HUES64 (cell line): ENCODE results near the gene ADCY5.

Experiments used
- H3K27ac ChIP-seq: 2 replicates; pipeline ENCODE4 v1.7.0; 2013; ENCODE audit warnings: low read depth, low read length, inconsistent platforms
- H3K27me3 ChIP-seq: 2 replicates; pipeline ENCODE4 v1.6.1; 2013; ENCODE audit warnings: mild to moderate bottlenecking, low read length; ENCODE audit not compliant: insufficient read depth
- H3K36me3 ChIP-seq: 2 replicates; pipeline ENCODE4 v1.6.1; 2013; ENCODE audit warnings: mild to moderate bottlenecking, low read length; ENCODE audit not compliant: insufficient read depth
- H3K4me1 ChIP-seq: 2 replicates; pipeline ENCODE4 v1.6.1; 2013; ENCODE audit warnings: mild to moderate bottlenecking, low read length, moderate library complexity; ENCODE audit not compliant: insufficient read depth
- H3K4me3 ChIP-seq: 2 replicates; pipeline ENCODE4 v1.5.1; 2013; ENCODE audit warnings: mild to moderate bottlenecking, low read length, moderate library complexity
- H3K9ac ChIP-seq: 2 replicates; pipeline ENCODE4 v1.6.1; 2013; ENCODE audit warnings: mild to moderate bottlenecking, low read depth, low read length
- H3K9me3 ChIP-seq: 2 replicates; pipeline ENCODE4 v1.6.1; 2013; ENCODE audit warnings: low read depth, low read length; ENCODE audit not compliant: insufficient read depth
- WGBS: fragments of 150-250, 120-280 bp; methylation state at CpG from one replicate; pipeline ENCODE4 v1.1.7; 2013; ENCODE audit warnings: missing lambda C conversion rate; 5-methylcytosine and 5-hydroxymethylcytosine counted together

ADCY5 gene

DNA sequence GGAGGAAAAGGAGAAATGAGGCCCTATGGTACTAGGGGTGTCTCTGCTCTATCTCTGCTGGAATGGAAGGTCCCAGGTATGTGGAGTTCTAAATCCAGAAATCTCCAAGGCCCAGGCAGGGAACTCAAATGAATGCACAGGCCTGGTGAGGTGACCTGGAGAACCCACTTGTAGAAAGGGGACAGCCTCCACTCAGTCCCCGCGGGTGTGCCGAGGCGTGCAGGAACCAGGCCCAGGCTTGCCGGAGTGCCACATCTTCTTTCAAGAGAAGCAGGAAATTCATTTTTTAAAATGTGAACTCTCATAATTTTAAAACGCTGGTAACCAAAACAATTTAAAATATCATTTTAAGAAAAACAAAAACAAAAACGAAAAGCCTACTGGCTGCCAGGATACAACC lies 32.2 kb upstream of the ADCY5 start:
- Histone ChIP-seq H3K4me3 (no peak overlapping the region), H3K27ac (no peak overlapping the region), H3K36me3 (no peaks in the 10 kb centered on the region), H3K4me1 (no peaks in the 10 kb centered on the region), H3K9me3 (no peaks in the 10 kb centered on the region), H3K9ac (no peak overlapping the region), H3K27me3 (no peaks in the 10 kb centered on the region)
- WGBS = 93% methylated on average over 7 of the region's 7 CpGs

DNA sequence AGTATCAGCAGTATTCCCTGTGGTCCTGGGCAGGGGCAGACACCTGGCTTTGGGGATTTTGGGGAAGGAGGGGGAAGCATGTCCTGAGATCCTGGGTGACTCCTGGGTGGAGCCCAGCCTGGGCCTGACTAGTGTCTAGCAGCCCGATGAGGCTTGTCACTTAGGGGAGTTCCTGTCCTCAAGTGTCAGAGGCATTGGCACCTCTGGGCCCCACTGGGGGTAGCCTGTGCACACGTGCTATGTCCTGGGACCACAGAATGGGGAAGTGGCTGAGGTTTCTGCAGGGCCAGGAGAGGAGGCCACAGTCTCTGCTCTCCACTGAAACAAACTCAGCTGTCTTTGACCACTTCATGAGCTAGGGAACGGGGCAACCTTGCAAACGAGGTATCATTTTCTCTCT lies 31.5 kb upstream of the ADCY5 start:
- H3K4me3 ChIP-seq = no peak overlapping the region
- 93% methylated on average over 4 of the region's 4 CpGs for WGBS
- no peaks in the 10 kb centered on the region for H3K4me1 ChIP-seq
- H3K27me3 ChIP-seq = no peaks in the 10 kb centered on the region
- no peak overlapping the region for H3K9ac ChIP-seq
- H3K27ac ChIP-seq = no peak overlapping the region
- H3K9me3 ChIP-seq = no peaks in the 10 kb centered on the region
- no peaks in the 10 kb centered on the region for H3K36me3 ChIP-seq

DNA sequence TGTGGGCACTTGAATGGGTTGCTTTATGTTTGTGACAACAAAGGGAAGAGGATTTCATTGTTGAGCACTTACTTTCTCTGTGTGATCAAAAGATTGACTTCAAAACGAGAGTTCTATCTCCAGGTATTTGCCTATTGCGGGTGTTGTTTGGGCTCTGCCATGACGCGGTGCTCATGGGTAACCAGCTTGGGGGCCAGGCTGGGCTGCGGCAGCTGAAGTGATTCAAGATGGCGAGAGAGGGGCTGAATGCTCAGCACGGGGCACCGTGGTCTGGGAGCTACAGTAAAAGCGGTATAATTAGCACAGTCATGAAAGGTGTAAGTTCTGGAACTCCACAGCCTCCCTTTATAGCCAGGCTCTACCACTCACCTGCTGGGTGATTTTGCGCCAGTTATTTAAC lies 31.0 kb upstream of the ADCY5 start:
- H3K4me3 ChIP-seq = no peak overlapping the region
- H3K27me3 ChIP-seq = 0 out of 2 replicates have a peak, but pooled peaks cover 2% of the 10 kb centered on the region
- no peaks in the 10 kb centered on the region for H3K9me3 ChIP-seq
- no peak overlapping the region for H3K27ac ChIP-seq
- 92% methylated on average over 10 of the region's 10 CpGs for WGBS
- no peaks in the 10 kb centered on the region; the same call in 1 of the 2 replicates for H3K4me1 ChIP-seq
- no peaks in the 10 kb centered on the region for H3K36me3 ChIP-seq
- H3K9ac ChIP-seq = no peak overlapping the region

DNA sequence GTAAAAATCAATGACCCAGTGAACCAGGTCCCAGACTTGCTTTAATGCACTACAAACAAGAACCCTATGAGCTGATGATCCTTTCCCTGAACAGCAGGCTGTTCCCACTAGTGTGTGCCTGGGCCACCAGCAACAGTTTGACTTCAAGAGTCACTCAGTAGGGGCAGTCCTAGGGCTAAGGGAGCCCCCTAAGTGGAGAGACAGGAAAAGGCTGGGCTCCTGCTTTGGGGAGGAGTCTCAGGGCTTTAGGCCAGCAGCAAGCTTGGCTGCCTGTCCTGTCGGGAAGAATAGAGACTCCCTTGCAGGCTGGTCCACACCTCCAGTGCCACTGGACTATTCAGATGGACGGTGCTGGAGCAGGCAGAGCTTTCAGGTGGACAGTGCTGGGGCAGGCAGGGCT lies 29.4 kb upstream of the ADCY5 start:
- no peaks in the 10 kb centered on the region; the same call in 1 of the 2 replicates for H3K4me1 ChIP-seq
- no peak overlapping the region for H3K9ac ChIP-seq
- H3K4me3 ChIP-seq = no peak overlapping the region
- H3K36me3 ChIP-seq = no peaks in the 10 kb centered on the region
- WGBS = 45% methylated on average over 2 of the region's 2 CpGs
- H3K27me3 ChIP-seq = 0 out of 2 replicates have a peak, but pooled peaks cover 2% of the 10 kb centered on the region
- H3K9me3 ChIP-seq = no peaks in the 10 kb centered on the region
- no peak overlapping the region for H3K27ac ChIP-seq

DNA sequence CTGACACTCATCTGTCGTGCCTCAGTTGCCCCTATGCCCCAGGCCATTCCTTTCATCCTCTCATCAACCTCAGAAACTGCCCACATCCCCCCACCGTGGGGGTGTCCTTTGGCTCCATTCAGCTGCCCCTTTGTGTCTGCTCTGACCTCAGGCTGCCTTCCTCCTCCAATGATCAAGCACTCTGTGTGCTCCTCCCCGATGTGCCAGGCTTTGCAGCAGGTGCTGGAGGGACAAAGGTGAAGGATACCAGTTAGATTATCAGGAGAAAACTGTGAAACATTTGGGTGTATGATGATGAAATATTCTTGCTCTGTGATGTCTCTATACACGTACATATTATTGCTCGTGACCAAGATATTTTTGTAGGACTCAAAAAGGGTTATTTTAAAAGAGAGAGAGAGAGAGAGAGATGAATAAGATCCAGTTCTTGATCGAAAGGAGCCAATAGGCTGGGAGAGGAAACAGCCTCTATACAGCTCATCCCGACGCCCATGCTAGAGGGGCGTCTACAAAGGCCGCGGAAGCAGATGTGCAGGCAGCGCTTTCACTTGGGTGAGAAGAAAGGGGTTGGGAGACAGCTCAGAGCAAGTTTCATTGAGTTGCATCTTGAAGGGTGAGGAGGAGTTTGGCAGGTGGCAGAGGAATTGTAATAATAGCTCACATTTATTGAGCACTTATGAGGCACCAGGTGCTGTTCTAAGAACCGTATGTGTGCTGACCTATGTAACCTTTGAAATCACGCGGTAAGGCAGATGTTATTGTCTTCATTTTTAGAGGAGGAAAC lies 28.3 kb upstream of the ADCY5 start:
- 92% methylated on average over 15 of the region's 15 CpGs for WGBS
- no peaks in the 10 kb centered on the region for H3K36me3 ChIP-seq
- H3K27ac ChIP-seq = no peak overlapping the region
- H3K27me3 ChIP-seq = 0 out of 2 replicates have a peak, but pooled peaks cover 2% of the 10 kb centered on the region
- no peak overlapping the region for H3K9ac ChIP-seq
- H3K9me3 ChIP-seq = no peaks in the 10 kb centered on the region
- H3K4me1 ChIP-seq = no peaks in the 10 kb centered on the region; the same call in 1 of the 2 replicates
- H3K4me3 ChIP-seq = no peak overlapping the region

DNA sequence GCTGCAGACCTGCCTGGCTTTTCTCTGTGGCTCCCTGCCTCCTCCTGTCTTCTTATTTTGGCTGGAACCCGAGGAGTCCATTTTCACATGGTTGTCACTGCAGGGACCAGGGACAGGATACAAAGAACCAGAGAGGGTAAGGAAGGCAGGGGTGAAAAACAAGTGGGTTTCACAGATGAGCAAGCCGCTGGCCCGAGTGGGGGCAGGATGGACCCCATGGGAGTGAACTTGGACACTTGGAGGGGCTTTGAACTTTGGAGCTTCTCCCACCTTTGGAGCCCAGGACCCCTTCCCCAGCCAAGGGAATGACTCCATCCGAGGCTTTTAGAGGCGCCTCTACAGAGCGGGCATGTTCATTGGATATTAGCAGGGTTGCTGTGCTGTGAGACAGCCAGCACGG lies 26.9 kb upstream of the ADCY5 start:
- Histone ChIP-seq H3K4me3 (no peak overlapping the region), H3K9me3 (no peaks in the 10 kb centered on the region), H3K4me1 (no peaks in the 10 kb centered on the region; the same call in 1 of the 2 replicates), H3K9ac (no peak overlapping the region), H3K36me3 (no peaks in the 10 kb centered on the region), H3K27me3 (0 out of 2 replicates have a peak, but pooled peaks cover 2% of the 10 kb centered on the region), H3K27ac (no peak overlapping the region)
- 90% methylated on average over 7 of the region's 7 CpGs for WGBS

DNA sequence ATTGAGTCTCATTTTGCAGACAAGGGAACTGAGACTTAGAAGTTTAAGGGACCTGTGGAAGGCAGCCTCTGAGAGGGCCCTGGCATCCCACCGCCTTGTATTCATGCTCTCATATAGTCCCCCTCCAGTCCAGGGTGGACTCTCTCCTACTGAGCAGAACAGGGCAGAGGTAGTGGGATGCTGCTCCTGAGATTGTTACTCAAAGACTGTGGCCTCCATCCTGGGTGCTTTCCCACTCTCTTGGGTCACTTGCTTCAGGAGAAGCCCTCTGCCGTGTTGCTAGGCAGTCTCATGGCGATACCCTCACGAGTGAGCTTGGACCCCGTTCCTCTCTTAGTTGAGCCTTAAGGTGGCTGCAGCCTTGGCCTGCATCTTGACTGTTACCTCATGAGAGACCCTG lies 22.2 kb upstream of the ADCY5 start:
- no peak overlapping the region for H3K27ac ChIP-seq
- 92% methylated on average over 4 of the region's 5 CpGs for WGBS

DNA sequence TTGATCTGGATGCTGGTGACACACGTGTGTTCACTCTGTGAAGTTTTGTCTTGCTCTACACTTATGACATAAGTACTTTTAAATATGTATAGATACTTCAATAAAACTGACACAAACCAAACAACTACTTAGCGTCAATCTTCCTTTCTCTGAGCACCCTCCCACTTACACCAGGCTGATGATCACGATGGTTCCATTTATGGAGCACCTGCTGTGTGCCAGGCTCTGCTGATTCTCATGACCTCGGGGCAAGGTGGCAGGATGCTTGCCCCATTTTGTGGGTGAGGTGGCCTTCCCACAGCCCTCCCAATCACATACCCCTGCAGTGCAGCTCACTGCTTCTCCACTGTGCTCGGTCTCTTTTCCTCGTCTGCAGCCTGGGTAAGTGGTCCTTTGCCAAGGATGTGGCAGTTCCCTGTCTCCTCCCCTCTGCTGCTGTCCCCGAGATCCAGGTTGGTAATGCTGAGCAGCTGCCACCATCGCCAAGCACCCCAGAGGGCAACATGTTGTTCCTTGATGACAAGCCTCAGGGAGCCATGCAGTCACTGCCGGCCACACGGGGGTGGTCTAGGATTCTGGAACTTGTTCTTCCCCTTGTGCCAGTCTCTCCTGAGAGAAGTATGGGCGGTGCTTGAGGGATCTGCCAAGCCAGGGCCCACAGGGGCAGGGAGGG lies 20.6 kb upstream of the ADCY5 start:
- Histone ChIP-seq H3K27ac (no peak overlapping the region), H3K27me3 (no peaks in the 10 kb centered on the region; the same call in 1 of the 2 replicates)
- WGBS = 84% methylated on average over 10 of the region's 11 CpGs

More for the DNA sequence above, 22.2 kb upstream of the ADCY5 start:
- Histone ChIP-seq H3K4me1 (no peaks in the 10 kb centered on the region; the same call in 1 of the 2 replicates), H3K9ac (no peak overlapping the region), H3K4me3 (no peak overlapping the region), H3K9me3 (no peaks in the 10 kb centered on the region), H3K36me3 (no peaks in the 10 kb centered on the region), H3K27me3 (0 out of 2 replicates have a peak, but pooled peaks cover 2% of the 10 kb centered on the region)

DNA sequence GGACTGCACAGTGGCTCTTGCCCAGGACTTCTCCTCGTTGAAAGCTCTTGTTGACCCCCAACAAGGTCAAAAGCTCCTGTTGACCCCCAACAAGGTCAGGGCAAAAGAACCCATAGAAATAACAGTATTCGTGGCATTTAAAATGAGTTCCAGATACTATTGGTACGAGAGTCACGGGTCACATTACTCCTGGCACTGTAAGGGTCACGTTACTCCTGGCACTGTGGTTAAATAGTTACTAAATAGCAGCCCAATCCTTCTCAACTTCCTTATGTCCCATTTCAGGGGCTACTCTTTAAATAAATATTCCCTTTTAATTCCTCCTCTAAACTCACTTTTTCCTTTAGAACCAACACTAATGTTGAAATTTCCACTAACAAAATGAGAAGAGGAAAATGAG lies 18.2 kb upstream of the ADCY5 start:
- no peak overlapping the region for H3K4me3 ChIP-seq
- H3K9ac ChIP-seq = no peak overlapping the region
- no peaks in the 10 kb centered on the region for H3K4me1 ChIP-seq
- no peaks in the 10 kb centered on the region for H3K36me3 ChIP-seq
- no peak overlapping the region for H3K27ac ChIP-seq
- no peaks in the 10 kb centered on the region; the same call in 1 of the 2 replicates for H3K27me3 ChIP-seq
- H3K9me3 ChIP-seq = no peaks in the 10 kb centered on the region
- 92% methylated on average over 5 of the region's 5 CpGs for WGBS

More for the DNA sequence above, 20.6 kb upstream of the ADCY5 start:
- no peaks in the 10 kb centered on the region for H3K36me3 ChIP-seq
- H3K9me3 ChIP-seq = no peaks in the 10 kb centered on the region
- H3K4me3 ChIP-seq = no peak overlapping the region
- no peak overlapping the region for H3K9ac ChIP-seq
- no peaks in the 10 kb centered on the region for H3K4me1 ChIP-seq

DNA sequence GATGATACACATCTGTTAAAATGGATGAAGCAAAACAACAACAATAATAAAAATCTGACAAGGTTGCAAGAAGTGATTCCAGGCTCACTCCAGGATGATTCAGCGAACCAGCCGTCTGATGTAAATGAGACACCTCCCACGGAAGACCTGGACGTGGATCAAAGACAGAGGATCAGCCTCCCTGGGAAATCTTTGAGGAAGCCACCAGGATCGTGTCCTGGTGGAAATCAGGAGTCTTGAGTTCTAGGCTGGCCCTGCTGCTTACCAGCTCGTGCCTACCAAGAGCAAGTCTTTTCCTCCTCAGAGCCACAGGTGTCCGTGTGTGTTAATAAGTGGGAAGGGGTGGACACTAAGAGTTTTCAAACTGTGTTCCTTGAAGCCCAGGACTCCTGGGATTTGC lies 15.3 kb upstream of the ADCY5 start:
- Histone ChIP-seq H3K36me3 (no peaks in the 10 kb centered on the region), H3K27me3 (no peaks in the 10 kb centered on the region; the same call in 1 of the 2 replicates), H3K27ac (no peak overlapping the region), H3K4me1 (0 out of 2 replicates have a peak, but pooled peaks cover 4% of the 10 kb centered on the region), H3K4me3 (no peak overlapping the region), H3K9ac (no peak overlapping the region), H3K9me3 (no peaks in the 10 kb centered on the region)
- WGBS = 85% methylated on average over 7 of the region's 7 CpGs

DNA sequence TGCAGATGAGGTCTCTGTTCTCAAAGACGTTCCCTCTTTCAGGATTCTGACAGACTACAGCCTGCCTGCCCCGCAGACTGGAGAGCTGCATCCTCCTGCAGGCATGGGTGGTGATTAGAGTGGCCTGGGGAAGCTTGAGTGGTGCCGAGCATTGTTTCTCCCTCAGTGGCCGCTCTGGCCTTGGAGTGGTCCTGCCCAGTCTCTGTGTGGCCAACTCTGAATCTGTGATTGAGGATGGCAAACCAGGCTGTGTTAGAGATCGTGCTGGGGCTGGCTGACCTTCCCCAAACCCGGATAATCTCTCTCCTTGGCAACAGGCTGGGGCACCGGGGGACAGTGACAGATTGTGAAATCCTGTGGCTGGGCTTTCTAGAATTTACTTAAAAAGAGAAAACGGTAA lies 11.0 kb upstream of the ADCY5 start:
- Histone ChIP-seq H3K9ac (no peak overlapping the region), H3K27me3 (no peaks in the 10 kb centered on the region), H3K36me3 (no peaks in the 10 kb centered on the region), H3K4me1 (peaks cover 15% of the 10 kb centered on the region), H3K4me3 (no peak overlapping the region), H3K9me3 (no peaks in the 10 kb centered on the region), H3K27ac (no peak overlapping the region)
- 62% methylated on average over 8 of the region's 8 CpGs for WGBS
